Activated CD8-positive, alpha-beta T cell treated with anti-CD3 and anti-CD28 coated beads, Interleukin-2, amount 10 ng/mL, durations not matched to agents 7 days and 5 days (primary cell): ENCODE results near the gene TMBIM6. TPM values are rescaled to one million over a fixed set of nuclear protein-coding genes. Genes with fewer than 3 reads are reported as not detected.
A peak's percentile ranks its signal among the peaks of the same experiment; 100 is the strongest.

ENCODE experiments used
- ATAC-seq: fragments of 150-1000 bp; cut with Tn5 transposase; one replicate; pipeline ENCODE4 v1.10.0; 2021; ENCODE audit warnings: moderate library complexity
- CTCF ChIA-PET: fragments of 350-600 bp; sonication (Branson Sonifier 250); formaldehyde crosslinking; loops from one replicate; lab custom pipeline; 2021; ENCODE audit warnings: antibody characterized with exemption; lab: Charles Lee
- POLR2A ChIA-PET: fragments of 350-600 bp; sonication (Branson Sonifier 250); formaldehyde crosslinking; loops from one replicate; lab custom pipeline; 2021; ENCODE audit warnings: antibody characterized with exemption; lab: Charles Lee
- DNase-seq: peaks from one replicate; pipeline ENCODE4 v3.0.0-alpha.2; 2020
- H3K27ac Mint-ChIP-seq: one replicate; pipeline ENCODE4 v1.8.0; 2021; ENCODE audit warnings: mild to moderate bottlenecking, mixed read lengths
- H3K27me3 Mint-ChIP-seq: one replicate; pipeline ENCODE4 v1.8.0; 2021; ENCODE audit warnings: low read depth, mixed read lengths
- H3K36me3 Mint-ChIP-seq: one replicate; pipeline ENCODE4 v1.8.0; 2021; ENCODE audit warnings: low read depth, mixed read lengths
- H3K4me1 Mint-ChIP-seq: one replicate; pipeline ENCODE4 v1.8.0; 2021; ENCODE audit warnings: low read depth, mixed read lengths
- H3K4me3 Mint-ChIP-seq: one replicate; pipeline ENCODE4 v1.8.0; 2021; ENCODE audit warnings: mild to moderate bottlenecking, mixed read lengths
- H3K9me3 Mint-ChIP-seq: one replicate; pipeline ENCODE4 v1.8.0; 2022; ENCODE audit warnings: mixed read lengths; ENCODE audit not compliant: insufficient read depth
- total RNA-seq, 2 experiments: library from RNA; stranded (reverse); gene quantifications; one replicate each; pipeline ENCODE4 v1.2.3, GENCODE V29; 2021

TMBIM6 gene
- total RNA-seq, 2 experiments from 2014 or later, result 420 TPM

DNA sequence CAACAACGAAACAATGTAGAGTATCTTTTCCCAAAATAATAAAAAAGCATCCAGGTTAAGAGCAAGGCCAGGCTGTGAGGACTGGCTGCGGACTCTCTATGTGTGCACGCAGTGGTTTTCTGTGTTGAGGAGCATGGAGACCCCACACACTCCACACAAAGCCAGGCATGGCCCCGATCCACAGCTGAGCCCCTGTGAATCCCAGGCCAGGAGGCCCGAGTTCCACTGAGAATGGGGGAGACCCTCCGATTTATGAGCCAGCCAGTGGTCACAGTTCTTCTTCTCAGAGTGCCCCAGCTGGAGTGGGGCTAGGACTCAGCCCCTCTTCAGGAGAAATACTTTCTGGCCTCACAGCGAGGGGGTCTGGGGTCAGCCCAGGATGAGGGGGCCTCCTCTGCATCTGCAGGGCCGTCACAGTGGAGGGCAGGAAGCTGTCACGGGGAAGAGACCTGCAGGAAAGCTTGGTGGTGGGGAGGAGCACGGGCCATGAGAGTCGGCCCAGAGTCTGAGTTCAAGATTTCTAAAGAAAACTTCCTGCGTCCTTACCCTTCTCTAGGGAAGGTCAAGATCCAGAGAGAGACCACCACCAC is 66.7 kb downstream of the TMBIM6 start:
- peaks cover 11% of the 10 kb centered on the region for H3K4me1 Mint-ChIP-seq
- ChIA-PET CTCF (interaction anchor here (1.0 kb wide), 1 partner anchor 30 kb away, joined by 4 read pairs; no protein-coding TSS in a partner anchor), POLR2A (no interaction called here)
- H3K9me3 Mint-ChIP-seq, result no peaks in the 10 kb centered on the region
- H3K4me3 Mint-ChIP-seq, result no peak overlapping the region
- DNase-seq (no peak), ATAC-seq (no peak)
- no peaks in the 10 kb centered on the region for H3K36me3 Mint-ChIP-seq
- H3K27ac Mint-ChIP-seq, result no peak overlapping the region
- H3K27me3 Mint-ChIP-seq, result no peaks in the 10 kb centered on the region

DNA sequence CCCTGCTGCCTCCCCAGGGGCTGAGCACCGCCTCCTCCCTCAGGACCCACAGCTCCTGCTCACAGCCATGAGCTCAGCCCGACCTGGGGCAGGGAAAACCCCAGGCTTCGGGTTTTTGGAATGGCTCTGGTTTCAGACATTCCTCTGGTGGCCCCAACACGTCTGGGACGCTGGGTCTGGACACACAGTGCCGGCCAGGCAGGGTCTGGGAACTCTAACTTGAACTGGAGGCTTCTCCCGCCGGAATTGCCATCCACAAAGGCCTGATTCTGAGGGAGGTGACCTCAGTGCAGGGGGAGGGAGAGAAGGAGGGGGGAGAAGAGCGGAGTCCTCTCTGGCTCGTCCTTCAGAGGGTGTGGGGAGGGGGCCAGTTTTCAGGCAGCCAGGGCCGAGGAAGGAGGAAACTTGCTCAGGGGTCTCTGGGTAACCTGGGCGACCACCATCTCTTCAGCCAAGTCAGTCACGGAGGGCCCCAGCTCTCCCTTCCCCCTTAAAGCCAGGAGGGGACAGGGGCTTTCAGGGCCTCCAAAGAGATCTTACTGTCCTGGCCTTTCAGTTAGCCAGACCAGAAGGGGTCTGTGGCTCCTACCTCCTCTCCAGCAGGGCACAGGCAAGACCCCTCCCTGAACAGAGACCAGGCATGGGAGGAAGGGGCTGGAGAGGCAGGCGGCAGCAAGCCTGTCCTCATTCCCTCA is 67.5 kb downstream of the TMBIM6 start:
- peaks cover 13% of the 10 kb centered on the region for H3K4me1 Mint-ChIP-seq
- POLR2A ChIA-PET, result no interaction called here
- no peak for ATAC-seq
- H3K27ac Mint-ChIP-seq, result no peak overlapping the region
- no peaks in the 10 kb centered on the region for H3K36me3 Mint-ChIP-seq
- CTCF ChIA-PET, result interaction anchor here (1.0 kb wide), 1 partner anchor 31 kb away, joined by 4 read pairs; no protein-coding TSS in a partner anchor
- no peaks in the 10 kb centered on the region for H3K9me3 Mint-ChIP-seq
- no peak for DNase-seq
- H3K27me3 Mint-ChIP-seq, result no peaks in the 10 kb centered on the region
- no peak overlapping the region for H3K4me3 Mint-ChIP-seq

DNA sequence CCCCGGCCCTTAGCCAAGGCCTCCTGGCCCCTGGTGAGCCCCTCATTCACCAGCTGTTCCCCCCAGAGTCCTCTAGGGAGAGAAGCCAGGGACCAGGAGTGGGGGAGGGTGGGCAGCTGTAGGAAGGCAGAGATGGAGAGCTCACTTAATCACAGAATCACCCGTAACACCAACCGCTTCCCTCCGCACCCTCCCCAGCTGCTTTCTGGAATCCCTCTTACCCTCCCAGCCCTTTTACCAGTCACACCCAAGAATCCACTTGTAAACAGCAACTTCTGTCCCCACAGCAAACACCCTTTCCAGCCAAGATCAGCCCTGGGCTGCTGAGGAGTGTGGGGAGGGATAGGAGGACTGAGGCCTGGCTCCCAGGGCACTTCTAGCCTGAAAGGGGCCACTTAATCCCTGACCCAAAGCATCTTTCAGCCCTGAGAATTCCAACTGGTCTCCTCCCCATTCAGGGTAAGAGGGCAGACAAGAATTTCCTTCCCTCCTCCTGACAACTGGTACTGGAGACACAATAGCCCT is 68.1 kb downstream of the TMBIM6 start:
- Mint-ChIP-seq H3K9me3 (no peaks in the 10 kb centered on the region), H3K4me3 (no peak overlapping the region), H3K36me3 (no peaks in the 10 kb centered on the region), H3K27me3 (no peaks in the 10 kb centered on the region), H3K4me1 (peaks cover 13% of the 10 kb centered on the region), H3K27ac (peak overlapping the region; percentile 55)
- DNase-seq, result no peak
- ATAC-seq, result no peak
- CTCF ChIA-PET, result no interaction called here
- POLR2A ChIA-PET, result no interaction called here

DNA sequence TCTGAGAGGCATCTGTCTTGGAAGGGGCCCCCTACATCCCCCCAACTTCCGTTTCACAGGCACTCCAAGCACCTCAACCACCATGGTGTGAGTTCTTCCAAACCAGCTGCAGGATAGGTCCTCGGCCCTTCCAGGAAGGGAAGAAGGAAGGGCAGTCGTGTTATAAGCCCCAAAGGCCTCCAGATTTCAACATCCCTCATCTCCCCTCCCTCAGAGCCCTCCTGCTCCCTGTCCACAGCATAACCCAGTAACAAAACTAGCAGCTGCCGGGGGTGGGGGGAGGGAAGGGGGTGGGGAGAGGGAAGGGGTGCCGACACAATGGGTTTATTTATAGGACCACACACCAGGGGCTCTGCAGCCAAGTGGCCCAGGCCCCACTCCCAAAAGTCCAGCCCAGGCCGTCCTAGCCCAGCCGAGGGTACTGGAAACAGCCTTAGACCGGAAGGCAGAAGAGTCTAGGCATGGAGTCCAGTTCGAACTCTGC is 68.6 kb downstream of the TMBIM6 start:
- no peak for DNase-seq
- ATAC-seq, result no peak
- Mint-ChIP-seq H3K9me3 (no peaks in the 10 kb centered on the region), H3K4me1 (peaks cover 13% of the 10 kb centered on the region), H3K27ac (peak overlapping the region; percentile 55), H3K36me3 (no peaks in the 10 kb centered on the region), H3K27me3 (no peaks in the 10 kb centered on the region), H3K4me3 (no peak overlapping the region)
- ChIA-PET POLR2A (interaction anchor here (0.6 kb wide), 1 partner anchor 248 kb away, joined by 4 read pairs; no protein-coding TSS in a partner anchor), CTCF (interaction anchor here (0.8 to 1.4 kb wide), 4 partner anchors 11 to 36 kb away, joined by 3 to 9 read pairs (median 4); no protein-coding TSS in a partner anchor)

DNA sequence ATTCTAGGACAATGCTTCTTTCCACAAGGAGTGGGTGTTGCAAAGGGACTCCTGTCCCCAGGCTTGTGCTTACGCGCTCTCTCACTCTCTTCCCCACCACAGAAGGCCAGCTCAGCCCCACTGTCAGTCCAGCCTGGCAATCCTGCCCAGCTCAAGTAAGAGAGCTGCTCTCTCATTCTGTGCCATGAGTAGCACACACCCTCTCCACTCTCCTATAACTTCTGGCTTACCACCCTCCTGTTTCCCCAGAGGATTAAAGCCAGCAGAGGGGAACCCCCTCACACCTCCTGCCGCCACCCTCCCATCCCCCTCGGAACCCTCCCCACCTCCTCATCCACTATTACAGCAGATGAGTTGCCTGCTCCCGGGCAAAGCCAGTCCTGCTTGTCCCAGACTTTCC is 69.8 kb downstream of the TMBIM6 start:
- Mint-ChIP-seq H3K4me3 (no peak overlapping the region), H3K9me3 (no peaks in the 10 kb centered on the region), H3K4me1 (peaks cover 19% of the 10 kb centered on the region), H3K27me3 (no peaks in the 10 kb centered on the region), H3K27ac (no peak overlapping the region), H3K36me3 (peaks cover 5% of the 10 kb centered on the region)
- no peak for ATAC-seq
- no peak for DNase-seq
- POLR2A ChIA-PET, result no interaction called here
- CTCF ChIA-PET, result interaction anchor here (0.8 to 1.6 kb wide), 5 partner anchors 10 to 128 kb away, joined by 3 to 9 read pairs (median 3); no protein-coding TSS in a partner anchor

DNA sequence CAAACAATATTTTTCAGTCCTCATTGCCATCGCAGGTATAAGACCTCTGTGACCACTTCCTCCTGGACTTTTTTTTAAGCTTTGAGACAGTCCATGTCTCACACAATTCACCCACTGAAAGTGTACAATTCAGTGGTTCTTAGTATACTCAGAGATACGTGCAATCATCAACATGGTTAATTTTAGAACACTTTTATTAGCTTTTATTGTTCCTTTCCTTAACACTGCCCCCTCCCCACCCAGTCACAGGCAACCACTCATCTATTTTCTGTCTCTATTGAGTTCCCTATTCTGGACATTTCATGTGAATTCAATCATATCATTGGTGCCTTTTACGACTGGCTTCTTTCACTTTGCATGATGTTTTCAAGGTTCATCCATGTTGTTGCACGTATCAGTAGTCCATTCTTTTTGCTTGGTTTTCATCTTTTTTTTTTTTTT is 70.6 kb downstream of the TMBIM6 start:
- no peak for ATAC-seq
- Mint-ChIP-seq H3K27me3 (no peaks in the 10 kb centered on the region), H3K9me3 (no peaks in the 10 kb centered on the region), H3K27ac (peak overlapping the region; percentile 5), H3K4me3 (no peak overlapping the region), H3K36me3 (peaks cover 5% of the 10 kb centered on the region), H3K4me1 (peaks cover 19% of the 10 kb centered on the region)
- DNase-seq, result no peak
- ChIA-PET CTCF (interaction anchor here (1.6 to 2.9 kb wide), 3 partner anchors 26 to 129 kb away, joined by 3 to 10 read pairs (median 8); no protein-coding TSS in a partner anchor), POLR2A (no interaction called here)

DNA sequence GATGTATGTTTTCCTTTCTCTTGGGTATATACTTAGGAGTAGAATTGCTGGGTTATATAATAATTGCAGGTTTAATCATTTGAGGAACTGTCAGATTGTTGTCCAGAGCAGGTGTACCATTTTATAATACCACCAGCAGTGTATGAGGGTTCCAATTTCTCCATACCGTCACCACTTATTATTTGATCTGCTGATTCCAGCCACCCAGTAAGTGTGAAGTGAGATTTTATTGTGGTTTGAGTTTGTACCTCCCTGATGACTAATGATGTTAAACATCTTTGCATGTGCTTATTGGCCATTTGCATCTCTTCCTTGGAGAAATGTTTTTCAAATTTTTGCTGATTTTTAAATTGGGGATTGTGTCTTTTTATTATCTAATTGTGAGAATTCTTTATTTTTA is 71.8 kb downstream of the TMBIM6 start:
- H3K4me1 Mint-ChIP-seq, result peaks cover 22% of the 10 kb centered on the region
- DNase-seq (no peak), ATAC-seq (no peak)
- POLR2A ChIA-PET, result no interaction called here
- peaks cover 5% of the 10 kb centered on the region for H3K36me3 Mint-ChIP-seq
- no peaks in the 10 kb centered on the region for H3K9me3 Mint-ChIP-seq
- CTCF ChIA-PET, result interaction anchor here (0.9 to 2.9 kb wide), 3 partner anchors 25 to 54 kb away, joined by 3 to 10 read pairs (median 8); no protein-coding TSS in a partner anchor
- no peak overlapping the region for H3K4me3 Mint-ChIP-seq
- no peak overlapping the region for H3K27ac Mint-ChIP-seq
- no peaks in the 10 kb centered on the region for H3K27me3 Mint-ChIP-seq

Other genes with a start within 250 kb of the TMBIM6 start
- gene KCNH3, start 202.5 kb upstream of the TMBIM6 start, total RNA-seq, result 1 to 10 TPM; 5.1 to 5.3 TPM
- gene MCRS1, start 173.4 kb upstream of the TMBIM6 start, total RNA-seq, result 10 to 100 TPM; 85.9 to 86.1 TPM
- gene FAM186B, start 135.9 kb upstream of the TMBIM6 start, total RNA-seq, result under 1 TPM; 0.18 to 0.21 TPM
- gene PRPF40B, start 118.0 kb upstream of the TMBIM6 start, total RNA-seq, result 10 to 100 TPM; 14.4 to 14.6 TPM
- gene FMNL3, start 34.2 kb upstream of the TMBIM6 start, total RNA-seq, result 10 to 100 TPM; 53.5 to 54.5 TPM
- 1 to 10 TPM; 7.2 to 7.7 TPM for gene NCKAP5L, start 86.9 kb downstream of the TMBIM6 start, total RNA-seq
- 1 to 10 TPM; 7.3 to 7.4 TPM for gene BCDIN3D, start 101.5 kb downstream of the TMBIM6 start, total RNA-seq
- under 1 TPM; 0.23 to 0.55 TPM for gene FAIM2, start 162.3 kb downstream of the TMBIM6 start, total RNA-seq
- gene AQP2, start 209.2 kb downstream of the TMBIM6 start, total RNA-seq, result not detected
- not detected for gene AQP5, start 220.3 kb downstream of the TMBIM6 start, total RNA-seq
- gene AQP6, start 231.4 kb downstream of the TMBIM6 start, total RNA-seq, result not detected